B cell (primary cell): ENCODE data around the gene BROX. TPM values are rescaled to one million over a fixed set of nuclear protein-coding genes. Genes with fewer than 3 reads are reported as not detected.

Experiments
- ATAC-seq: fragments of 200-7000 bp; cut with Tn5 transposase; one replicate; pipeline ENCODE4 v1.10.0; 2021; ENCODE audit warnings: low read depth, mild to moderate bottlenecking, moderate number of reproducible peaks, moderate library complexity
- CTCF ChIA-PET: fragments of 350-600 bp; sonication (Branson Sonifier 250); formaldehyde crosslinking; loops from one replicate; lab custom pipeline; 2021; ENCODE audit warnings: antibody characterized with exemption, inconsistent platforms; lab: Charles Lee
- POLR2A ChIA-PET: fragments of 350-600 bp; sonication (Branson Sonifier 250); formaldehyde crosslinking; loops from one replicate; lab custom pipeline; 2021; ENCODE audit warnings: antibody characterized with exemption; lab: Charles Lee
- DNase-seq: peaks from one replicate; pipeline ENCODE4 v3.0.0; 2013
- H2AFZ ChIP-seq: 2 replicates; pipeline ENCODE4 v1.6.1; 2012; ENCODE audit warnings: mild to moderate bottlenecking, low read depth, low read length; ENCODE audit not compliant: insufficient read depth, poor library complexity, severe bottlenecking
- H3K27ac ChIP-seq, 2 donors: 1 replicate in 1 of 2; 2 replicates in 1 of 2; pipeline ENCODE4 v1.5.1; 2012 to 2013; ENCODE audit warnings: low read length in 2 of 2, mild to moderate bottlenecking in 2 of 2, moderate library complexity in 1 of 2
- H3K27me3 ChIP-seq, 4 experiments: fragments of 200-600 bp in 1 of 4; sonication (generic) in 1 of 4; replicated peaks in 1 of 4; 1 replicate in 2 of 4; 2 replicates in 2 of 4; pipeline versions ENCODE4 v1.6.1 to v1.7.0; 2013 to 2016; ENCODE audit warnings: low read length in 3 of 4, mild to moderate bottlenecking in 2 of 4, mixed read lengths in 1 of 4, moderate library complexity in 1 of 4; ENCODE audit not compliant: insufficient read depth in 4 of 4, control insufficient read depth in 3 of 4; ENCODE audit errors: control extremely low read depth in 1 of 4
- H3K36me3 ChIP-seq, 2 experiments: replicated peaks in 1 of 2; 1 replicate in 1 of 2; 2 replicates in 1 of 2; pipeline versions ENCODE4 v1.6.1 to v1.7.1; 2013; ENCODE audit warnings: low read length in 1 of 2; ENCODE audit not compliant: insufficient read depth in 2 of 2, control insufficient read depth in 1 of 2; ENCODE audit errors: control extremely low read depth in 1 of 2, extremely low read depth in 1 of 2
- H3K4me1 ChIP-seq, 2 donors: fragments of 200-600 bp in 1 of 2; sonication (generic) in 1 of 2; 1 replicate in 1 of 2; 2 replicates in 1 of 2; pipeline versions ENCODE4 v1.5.1 to v1.6.1; 2013 to 2017; ENCODE audit warnings: low read length in 2 of 2; ENCODE audit not compliant: control insufficient read depth in 2 of 2, insufficient read depth in 2 of 2
- H3K4me2 ChIP-seq: replicated peaks from 2 replicates; pipeline ENCODE3; 2012; ENCODE audit warnings: mild to moderate bottlenecking, low read depth, low read length; ENCODE audit not compliant: poor library complexity, severe bottlenecking
- H3K4me3 ChIP-seq, 5 experiments: fragments of 200-600 bp in 1 of 5; sonication (generic) in 1 of 5; 1 replicate in 3 of 5; 2 replicates in 2 of 5; pipeline versions ENCODE4 v1.5.1 to v1.7.0; 2011 to 2016; ENCODE audit warnings: low read length in 4 of 5, mild to moderate bottlenecking in 4 of 5, low read depth in 2 of 5, control low read depth in 1 of 5, moderate library complexity in 1 of 5; ENCODE audit not compliant: insufficient read depth in 1 of 5; ENCODE audit errors: control extremely low read depth in 1 of 5, extremely low read depth in 1 of 5
- H3K79me2 ChIP-seq: fragments of 200-600 bp; sonication (generic); one replicate; pipeline ENCODE4 v1.6.0; 2016; ENCODE audit warnings: low read length; ENCODE audit not compliant: control insufficient read depth, insufficient read depth
- H3K9ac ChIP-seq: fragments of 200-600 bp; sonication (generic); 2 replicates; pipeline ENCODE4 v1.6.1; 2017; ENCODE audit warnings: mild to moderate bottlenecking, low read length, moderate library complexity
- H3K9me3 ChIP-seq, 3 donors: one replicate each; pipeline versions ENCODE4 v1.6.1 to v1.7.1; 2013; ENCODE audit warnings: low read length in 2 of 3; ENCODE audit not compliant: control insufficient read depth in 2 of 3, insufficient read depth in 1 of 3; ENCODE audit errors: control extremely low read depth in 1 of 3
- H4K20me1 ChIP-seq: 2 replicates; pipeline ENCODE4 v1.6.0; 2012; ENCODE audit warnings: mild to moderate bottlenecking, low read length; ENCODE audit not compliant: insufficient read depth, control insufficient read depth, poor library complexity, severe bottlenecking
- H3K27ac Mint-ChIP-seq: one replicate; pipeline ENCODE4 v1.8.0; 2021; ENCODE audit warnings: mixed read lengths
- H3K27me3 Mint-ChIP-seq: one replicate; pipeline ENCODE4 v1.8.0; 2021; ENCODE audit warnings: mixed read lengths
- H3K4me1 Mint-ChIP-seq: one replicate; pipeline ENCODE4 v1.8.0; 2021; ENCODE audit warnings: mixed read lengths
- H3K4me3 Mint-ChIP-seq: one replicate; pipeline ENCODE4 v1.8.0; 2021; ENCODE audit warnings: mixed read lengths
- H3K9me3 Mint-ChIP-seq: one replicate; pipeline ENCODE4 v1.8.0; 2022; ENCODE audit warnings: mixed read lengths; ENCODE audit not compliant: insufficient read depth
- EZH2 ChIP-seq: IDR thresholded peaks from 2 replicates; pipeline ENCODE4 v1.6.1; 2012; ENCODE audit warnings: borderline replicate concordance, low read depth, mild to moderate bottlenecking, moderate library complexity, low read length; ENCODE audit not compliant: insufficient read depth, poor library complexity, severe bottlenecking
- WGBS: methylation state at CpG from one replicate; pipeline ENCODE4 v1.1.5; 2013; ENCODE audit warnings: missing lambda C conversion rate; ENCODE audit not compliant: insufficient coverage; 5-methylcytosine and 5-hydroxymethylcytosine counted together
- intact Hi-C: fragments of 100-400 bp; cut with micrococcal nuclease; formaldehyde crosslinking; loops from one replicate; pipeline ENCODE4 v1.10.0; 2022
- polyA plus RNA-seq: library from polyadenylated mRNA; depleted of rRNA; stranded (reverse); fragments of >200 nt; gene quantifications from 2 replicates; pipeline ENCODE4 v1.2.3, GENCODE V29; 2012
- total RNA-seq, 2 donors: library from RNA; stranded (reverse); fragments of 120-200 nt in 1 of 2; gene quantifications; 1 replicate in 1 of 2; 2 replicates in 1 of 2; pipeline versions ENCODE4 v1.2.3 to v1.2.4, GENCODE V29; 2013 to 2022
- TF ChIP-seq, protein P1 (sequence below): fragments of 200-600 bp; IDR thresholded peaks from one replicate; pipeline ENCODE4 v1.8.0; 2022; ENCODE audit warnings: antibody characterized with exemption, mild to moderate bottlenecking

BROX gene
- total and polyA plus RNA-seq, 2 donors (not counting 1 experiment from before 2014, with no cell fraction given) = 8.7 to 57.8 TPM

DNA sequence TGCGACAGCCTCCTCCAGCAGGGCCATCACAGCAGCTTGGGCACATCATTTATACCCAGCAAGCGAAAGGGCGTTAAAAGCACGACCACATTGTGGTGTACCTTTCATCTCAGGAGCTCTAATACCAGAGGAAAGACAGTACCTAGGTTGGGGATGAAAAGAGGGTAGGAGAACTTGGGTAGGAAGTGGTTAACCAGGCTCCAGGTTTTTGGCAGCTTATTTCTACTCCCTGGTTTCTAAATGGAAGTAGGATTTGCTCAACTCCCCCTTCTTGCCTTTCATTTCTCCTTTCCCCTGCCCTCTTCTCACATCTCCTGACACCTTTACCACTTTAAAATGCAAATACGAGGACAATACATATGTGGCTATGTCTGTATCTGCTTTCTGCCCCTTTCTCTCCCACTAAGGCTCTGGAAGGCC lies 54.8 kb downstream of the BROX start:
- no peak overlapping the region for H3K4me2 ChIP-seq
- WGBS = 50% methylated on average over 4 of the region's 5 CpGs
- ATAC-seq = no peak
- no peak for DNase-seq
- ChIA-PET POLR2A (interaction anchor here (1.0 kb wide), 1 partner anchor 45 kb away, joined by 3 read pairs; no protein-coding TSS in a partner anchor), CTCF (interaction anchor here (1.2 to 1.9 kb wide), 3 partner anchors 13 to 28 kb away, joined by 5 to 8 read pairs (median 6); no protein-coding TSS in a partner anchor)
- TF ChIP-seq, protein P1, sequence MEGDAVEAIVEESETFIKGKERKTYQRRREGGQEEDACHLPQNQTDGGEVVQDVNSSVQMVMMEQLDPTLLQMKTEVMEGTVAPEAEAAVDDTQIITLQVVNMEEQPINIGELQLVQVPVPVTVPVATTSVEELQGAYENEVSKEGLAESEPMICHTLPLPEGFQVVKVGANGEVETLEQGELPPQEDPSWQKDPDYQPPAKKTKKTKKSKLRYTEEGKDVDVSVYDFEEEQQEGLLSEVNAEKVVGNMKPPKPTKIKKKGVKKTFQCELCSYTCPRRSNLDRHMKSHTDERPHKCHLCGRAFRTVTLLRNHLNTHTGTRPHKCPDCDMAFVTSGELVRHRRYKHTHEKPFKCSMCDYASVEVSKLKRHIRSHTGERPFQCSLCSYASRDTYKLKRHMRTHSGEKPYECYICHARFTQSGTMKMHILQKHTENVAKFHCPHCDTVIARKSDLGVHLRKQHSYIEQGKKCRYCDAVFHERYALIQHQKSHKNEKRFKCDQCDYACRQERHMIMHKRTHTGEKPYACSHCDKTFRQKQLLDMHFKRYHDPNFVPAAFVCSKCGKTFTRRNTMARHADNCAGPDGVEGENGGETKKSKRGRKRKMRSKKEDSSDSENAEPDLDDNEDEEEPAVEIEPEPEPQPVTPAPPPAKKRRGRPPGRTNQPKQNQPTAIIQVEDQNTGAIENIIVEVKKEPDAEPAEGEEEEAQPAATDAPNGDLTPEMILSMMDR = no peak
- TF ChIP-seq EZH2 = no peak
- no peaks in the 10 kb centered on the region for H4K20me1 ChIP-seq
- Mint-ChIP-seq H3K27ac (peak overlapping the region; percentile 81), H3K27me3 (no peaks in the 10 kb centered on the region), H3K4me3 (no peak overlapping the region), H3K9me3 (peaks cover 8% of the 10 kb centered on the region), H3K4me1 (peaks cover 38% of the 10 kb centered on the region)
- H3K27me3 ChIP-seq = no peaks in the 10 kb centered on the region
- no peak overlapping the region for H3K27ac ChIP-seq
- H3K9ac ChIP-seq = no peak overlapping the region
- intact Hi-C loops = no loop called here
- H3K9me3 ChIP-seq = peaks cover 3 to 16% (median 10%) of the 10 kb centered on the region in 3 donors
- no peak overlapping the region for H3K4me3 ChIP-seq
- peak overlapping the region; percentile 14 for H2AFZ ChIP-seq
- peaks cover 6% of the 10 kb centered on the region in 2 experiments for H3K36me3 ChIP-seq
- peaks cover 18 to 26% of the 10 kb centered on the region in 2 donors for H3K4me1 ChIP-seq
- peaks cover 4% of the 10 kb centered on the region for H3K79me2 ChIP-seq

DNA sequence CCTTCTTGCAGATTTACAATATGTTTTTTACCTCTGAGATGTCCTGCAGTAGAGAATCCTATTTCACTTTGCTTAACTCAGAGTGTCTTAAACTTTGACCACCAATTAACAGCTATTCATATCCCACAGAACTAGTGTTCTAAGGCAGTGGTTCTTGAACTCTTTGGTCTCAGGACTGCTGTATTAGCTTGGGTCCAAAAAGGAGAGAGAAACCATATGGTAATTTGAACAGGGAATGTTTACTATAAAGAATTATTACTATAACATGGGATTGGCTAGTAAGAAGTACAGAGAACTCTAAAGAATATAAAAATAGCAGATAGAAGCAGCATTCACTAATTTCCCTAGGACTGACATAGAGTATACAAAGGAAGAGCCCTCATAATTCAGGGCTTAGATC lies 56.2 kb downstream of the BROX start:
- peaks cover 6% of the 10 kb centered on the region in 2 experiments for H3K36me3 ChIP-seq
- Mint-ChIP-seq H3K27me3 (no peaks in the 10 kb centered on the region), H3K4me3 (no peak overlapping the region), H3K9me3 (peaks cover 8% of the 10 kb centered on the region), H3K4me1 (peaks cover 51% of the 10 kb centered on the region), H3K27ac (peak overlapping the region; percentile 41)
- H3K4me3 ChIP-seq = no peak overlapping the region
- ChIA-PET POLR2A (no interaction called here), CTCF (interaction anchor here (0.8 to 2.0 kb wide), 11 partner anchors 9 to 56 kb away, joined by 3 to 8 read pairs (median 5); partner anchors contain the start of genes BROX and FAM177B)
- H4K20me1 ChIP-seq = no peaks in the 10 kb centered on the region
- peaks cover 4% of the 10 kb centered on the region for H3K79me2 ChIP-seq
- intact Hi-C loops = no loop called here
- no peak overlapping the region for H3K27ac ChIP-seq
- peaks cover 32 to 41% of the 10 kb centered on the region in 2 donors for H3K4me1 ChIP-seq
- no peaks in the 10 kb centered on the region for H3K27me3 ChIP-seq
- TF ChIP-seq EZH2 = no peak
- TF ChIP-seq, protein P1 = no peak
- ATAC-seq (no peak), DNase-seq (no peak)
- no peak overlapping the region for H3K4me2 ChIP-seq
- peaks cover 3 to 16% (median 10%) of the 10 kb centered on the region in 3 donors for H3K9me3 ChIP-seq
- no peak overlapping the region for H2AFZ ChIP-seq
- H3K9ac ChIP-seq = no peak overlapping the region
